OCI-LY7 (cell line): Measurements from ENCODE around the gene RGL1.

ENCODE experiments used
- CTCF ChIP-seq: fragments of 200-600 bp; sonication (generic); conservative IDR thresholded peaks from 2 replicates; pipeline ENCODE4 v1.5.1; 2014; ENCODE audit warnings: mild to moderate bottlenecking, antibody characterized with exemption, low read length, moderate library complexity, mixed read lengths
- EZH2phosphoT487 ChIP-seq: fragments of 200-600 bp; sonication (generic); IDR thresholded peaks from 2 replicates; pipeline ENCODE4 v1.6.1; 2018; ENCODE audit warnings: low read depth, borderline replicate concordance, mild to moderate bottlenecking, mixed run types, antibody characterized with exemption, low read length, moderate library complexity, mixed read lengths

- TF ChIP-seq CTCF, result no peak
- no peak for TF ChIP-seq EZH2phosphoT487
Measured at GRCh38 chr1:183894290-183894565, 89.3 kb downstream of the RGL1 start.
